Endothelial cell of umbilical vein (primary cell): Measurements from ENCODE around the gene ELAVL1. TPM values are rescaled to one million over a fixed set of nuclear protein-coding genes. Genes with fewer than 3 reads are reported as not detected.

ENCODE experiments used
- BruUV-seq: library from RNA; stranded (reverse); fragments of 400-500 nt; replicated peaks from 2 replicates; lab custom pipeline; 2021; lab: Mats Ljungman, UMichigan
- CTCF ChIA-PET: fragments of 300-600, 350-600 bp; sonication (Branson Sonifier 250); formaldehyde crosslinking; loops from one replicate; lab custom pipeline; 2021; ENCODE audit warnings: antibody characterized with exemption, inconsistent platforms; lab: Charles Lee
- POLR2A ChIA-PET: fragments of 300-600, 350-600 bp; sonication (Branson Sonifier 250); formaldehyde crosslinking; loops from one replicate; lab custom pipeline; 2021; ENCODE audit warnings: antibody characterized with exemption, inconsistent platforms; lab: Charles Lee
- DNase-seq: peaks from one replicate; pipeline ENCODE4 v3.0.0-alpha.2; 2011; ENCODE audit warnings: low read depth, low spot score
- FAIRE-seq: peaks from 2 replicates; lab custom pipeline; 2011; peaks lifted over from hg19 to GRCh38; lab: Jason Lieb, UNC
- H2AFZ ChIP-seq: 2 replicates; pipeline ENCODE4 v1.6.0; 2012; ENCODE audit warnings: low read depth, low read length, control low read depth, inconsistent platforms
- H3K27ac ChIP-seq: 2 replicates; pipeline ENCODE4 v1.5.1; 2011; ENCODE audit warnings: low read depth, mild to moderate bottlenecking, control low read depth, low read length, moderate library complexity; ENCODE audit not compliant: insufficient read depth
- H3K27me3 ChIP-seq, 2 experiments: 2 replicates each; pipeline versions ENCODE4 v1.6.0 to v1.6.1; 2011; ENCODE audit warnings: low read length in 2 of 2, mixed read lengths in 1 of 2; ENCODE audit not compliant: control insufficient read depth in 2 of 2, insufficient read depth in 2 of 2
- H3K36me3 ChIP-seq, 2 experiments: 2 replicates in 1 of 2; 3 replicates in 1 of 2; pipeline ENCODE4 v1.5.1; 2011; ENCODE audit warnings: low read length in 2 of 2, mild to moderate bottlenecking in 1 of 2, moderate library complexity in 1 of 2; ENCODE audit not compliant: control insufficient read depth in 2 of 2, insufficient read depth in 2 of 2; ENCODE audit errors: extremely low read depth in 1 of 2
- H3K4me1 ChIP-seq: 3 replicates; pipeline ENCODE4 v1.5.1; 2011; ENCODE audit warnings: mild to moderate bottlenecking, low read length; ENCODE audit not compliant: control insufficient read depth, insufficient read depth; ENCODE audit errors: extremely low read depth
- H3K4me2 ChIP-seq: 2 replicates; pipeline ENCODE4 v1.6.1; 2011; ENCODE audit warnings: low read length, control low read depth, mixed read lengths; ENCODE audit not compliant: insufficient read depth
- H3K4me3 ChIP-seq, 3 experiments: fragments of 200-600 bp in 1 of 3; sonication (generic), shearing (Covaris generic) in 1 of 3; replicated peaks in 1 of 3; 2 replicates each; pipeline ENCODE4 v1.5.1; 2011 to 2016; ENCODE audit warnings: control low read depth in 3 of 3, low read length in 3 of 3, mild to moderate bottlenecking in 2 of 3, inconsistent platforms in 1 of 3, low read depth in 1 of 3, moderate library complexity in 1 of 3; ENCODE audit not compliant: insufficient read depth in 1 of 3
- H3K79me2 ChIP-seq: 2 replicates; pipeline ENCODE4 v1.6.0; 2012; ENCODE audit warnings: low read length, inconsistent platforms; ENCODE audit not compliant: control insufficient read depth, insufficient read depth
- H3K9ac ChIP-seq: replicated peaks from 2 replicates; pipeline ENCODE3; 2011; ENCODE audit warnings: low read length, control low read depth; ENCODE audit not compliant: insufficient read depth; ENCODE audit errors: extremely low read depth
- H3K9me1 ChIP-seq: replicated peaks from 3 replicates; pipeline ENCODE4 v1.6.0; 2011; ENCODE audit warnings: mild to moderate bottlenecking, low read length; ENCODE audit not compliant: control insufficient read depth, insufficient read depth; ENCODE audit errors: extremely low read depth
- H3K9me3 ChIP-seq: replicated peaks from 2 replicates; pipeline ENCODE4 v1.5.1; 2012; ENCODE audit warnings: low read length, inconsistent platforms; ENCODE audit not compliant: control insufficient read depth, insufficient read depth
- H4K20me1 ChIP-seq: replicated peaks from 2 replicates; pipeline ENCODE3; 2011; ENCODE audit warnings: mild to moderate bottlenecking, low read length; ENCODE audit not compliant: control insufficient read depth, insufficient read depth; ENCODE audit errors: extremely low read depth
- EZH2 ChIP-seq: IDR thresholded peaks from 2 replicates; pipeline ENCODE4 v1.6.1; 2012; ENCODE audit warnings: borderline replicate concordance, low read depth, mild to moderate bottlenecking, moderate library complexity, low read length, inconsistent platforms; ENCODE audit not compliant: severe bottlenecking
- FOS ChIP-seq: IDR thresholded peaks from 2 replicates; pipeline ENCODE4 v1.6.1; 2011; ENCODE audit warnings: mild to moderate bottlenecking, low read length, moderate library complexity, borderline replicate concordance; ENCODE audit not compliant: insufficient read depth
- GATA2 ChIP-seq: IDR thresholded peaks from 2 replicates; pipeline ENCODE4 v1.7.0; 2011; ENCODE audit warnings: low read depth, mild to moderate bottlenecking, moderate library complexity, mixed read lengths, low read length; ENCODE audit not compliant: insufficient read length, insufficient read depth
- JUN ChIP-seq: IDR thresholded peaks from 2 replicates; pipeline ENCODE4 v1.6.1; 2011; ENCODE audit warnings: borderline replicate concordance, low read depth; ENCODE audit not compliant: insufficient read length, insufficient read depth
- MAX ChIP-seq: IDR thresholded peaks from 2 replicates; pipeline ENCODE4 v1.6.1; 2011; ENCODE audit not compliant: insufficient read depth, insufficient read length
- MYC ChIP-seq: IDR thresholded peaks from one replicate; pipeline ENCODE4 v1.6.1; 2011; ENCODE audit warnings: mild to moderate bottlenecking, low read depth, low read length
- POLR2A ChIP-seq: IDR thresholded peaks from 2 replicates; pipeline ENCODE4 v1.6.1; 2012; ENCODE audit warnings: low read depth, mild to moderate bottlenecking, control low read depth, low read length
- POLR2AphosphoS5 ChIP-seq: IDR thresholded peaks from 2 replicates; pipeline ENCODE4 v1.6.1; 2012; ENCODE audit warnings: low read depth, mild to moderate bottlenecking, control low read depth, low read length, moderate library complexity; ENCODE audit not compliant: insufficient read depth
- dilution Hi-C: fragments of 300-500 bp; cut with MboI; formaldehyde crosslinking; loops from one replicate; pipeline ENCODE4 v1.15.0; 2019; ENCODE audit warnings: low sequenced_read_pairs; ENCODE audit not compliant: extremely low pct_ligation_motif_present
- intact Hi-C: fragments of 100-400 bp; cut with micrococcal nuclease; formaldehyde crosslinking; loops from one replicate; pipeline ENCODE4 v1.10.0; 2022
- polyA plus RNA-seq, 4 experiments: library from polyadenylated mRNA; depleted of rRNA in 3 of 4; stranded (reverse) in 3 of 4; unstranded in 1 of 4; fragments of >200 nt; gene quantifications; 2 replicates each; pipeline versions ENCODE4 v1.2.1 to v1.2.3, GENCODE V29; 2011 to 2012; ENCODE audit warnings: missing spikeins in 1 of 4
- total RNA-seq: library from RNA; stranded (reverse); gene quantifications from 2 replicates; pipeline ENCODE4 v1.2.3, GENCODE V29; 2021
- TF ChIP-seq, protein P1 (sequence below), 2 donors: IDR thresholded peaks; 1 replicate in 1 of 2; 2 replicates in 1 of 2; pipeline ENCODE4 v1.5.1; 2011; ENCODE audit warnings: low read length in 2 of 2, mild to moderate bottlenecking in 2 of 2, moderate library complexity in 2 of 2, control low read depth in 1 of 2, inconsistent platforms in 1 of 2, low read depth in 1 of 2; ENCODE audit not compliant: insufficient read depth in 1 of 2; ENCODE audit errors: extremely low read depth in 1 of 2

The ELAVL1 gene
- total and polyA plus RNA-seq, 2 donors (not counting 3 experiments of a cell fraction or from before 2014, with no cell fraction given) = 46.8 to 134 TPM

DNA sequence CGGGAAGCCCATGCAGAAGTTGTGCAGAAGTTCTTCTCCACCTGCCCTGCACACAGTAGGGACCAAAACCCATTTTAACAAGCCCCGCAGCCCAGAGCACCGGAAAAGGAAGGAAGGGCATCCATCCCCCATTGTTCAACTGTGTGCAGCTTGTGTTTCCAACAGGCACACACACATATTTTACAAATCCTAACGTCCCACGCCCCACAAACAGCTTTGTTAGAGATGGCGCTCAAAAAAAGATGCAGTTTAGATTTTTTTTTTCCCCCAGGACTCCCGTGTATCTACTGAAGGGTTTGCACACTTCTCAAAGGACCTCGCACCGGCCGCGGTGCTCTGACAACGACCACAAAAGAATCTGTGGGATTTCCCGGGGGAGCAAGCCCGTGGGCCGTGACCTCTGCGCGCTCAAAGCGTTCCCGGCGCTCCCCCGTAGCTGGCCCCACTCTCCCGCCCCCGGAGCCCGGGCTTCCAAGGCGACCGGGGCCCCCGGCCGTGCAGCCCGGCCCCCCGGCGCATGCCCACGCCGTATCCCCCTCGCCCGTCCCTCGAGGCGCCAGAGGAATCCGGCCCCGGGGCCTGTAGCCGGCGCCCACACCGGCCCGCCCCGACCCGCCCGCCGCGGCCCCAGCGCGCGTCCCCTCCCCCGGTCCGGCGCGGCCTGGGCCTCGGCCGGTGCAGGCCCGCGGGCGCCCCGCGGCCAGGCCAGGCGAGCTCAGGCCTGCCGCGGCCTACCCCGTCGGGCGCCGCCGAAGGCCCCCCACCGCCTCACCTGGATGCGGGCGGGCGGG lies 523 bp downstream of the ELAVL1 start:
- intact Hi-C loops (no loop called here), dilution Hi-C loops (no loop called here)
- no peak for TF ChIP-seq FOS
- TF ChIP-seq EZH2 = no peak
- TF ChIP-seq POLR2AphosphoS5 = no peak
- no peak for TF ChIP-seq MYC
- TF ChIP-seq POLR2A = no peak
- no peak for TF ChIP-seq JUN
- TF ChIP-seq, protein P1, sequence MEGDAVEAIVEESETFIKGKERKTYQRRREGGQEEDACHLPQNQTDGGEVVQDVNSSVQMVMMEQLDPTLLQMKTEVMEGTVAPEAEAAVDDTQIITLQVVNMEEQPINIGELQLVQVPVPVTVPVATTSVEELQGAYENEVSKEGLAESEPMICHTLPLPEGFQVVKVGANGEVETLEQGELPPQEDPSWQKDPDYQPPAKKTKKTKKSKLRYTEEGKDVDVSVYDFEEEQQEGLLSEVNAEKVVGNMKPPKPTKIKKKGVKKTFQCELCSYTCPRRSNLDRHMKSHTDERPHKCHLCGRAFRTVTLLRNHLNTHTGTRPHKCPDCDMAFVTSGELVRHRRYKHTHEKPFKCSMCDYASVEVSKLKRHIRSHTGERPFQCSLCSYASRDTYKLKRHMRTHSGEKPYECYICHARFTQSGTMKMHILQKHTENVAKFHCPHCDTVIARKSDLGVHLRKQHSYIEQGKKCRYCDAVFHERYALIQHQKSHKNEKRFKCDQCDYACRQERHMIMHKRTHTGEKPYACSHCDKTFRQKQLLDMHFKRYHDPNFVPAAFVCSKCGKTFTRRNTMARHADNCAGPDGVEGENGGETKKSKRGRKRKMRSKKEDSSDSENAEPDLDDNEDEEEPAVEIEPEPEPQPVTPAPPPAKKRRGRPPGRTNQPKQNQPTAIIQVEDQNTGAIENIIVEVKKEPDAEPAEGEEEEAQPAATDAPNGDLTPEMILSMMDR (IDR thresholded peaks at IDR 0.05; ENCODE audit: extremely low read depth in 1 of 2, insufficient read depth in 1 of 2, low read depth in 1 of 2, low read length in 2 of 2) = no peak
- TF ChIP-seq GATA2 = no peak
- TF ChIP-seq MAX = no peak
- H3K27ac ChIP-seq = no peak overlapping the region
- H3K36me3 ChIP-seq = no peaks in the 10 kb centered on the region
- no peak for FAIRE-seq
- no peaks in the 10 kb centered on the region for H3K27me3 ChIP-seq
- CTCF ChIA-PET = interaction anchor here (0.9 to 6.3 kb wide), 4 partner anchors 34 to 236 kb away, joined by 3 to 62 read pairs (median 8); partner anchors contain the start of gene TIMM44
- POLR2A ChIA-PET = interaction anchor here (1.4 kb wide), 1 partner anchor 61 kb away, joined by 4 read pairs; the partner anchor contains the start of gene TIMM44
- peak overlapping the region; percentile 76 to 96 (median 81) for H3K4me3 ChIP-seq
- H3K4me2 ChIP-seq = peak overlapping the region; percentile 88
- H3K9me1 ChIP-seq = no peaks in the 10 kb centered on the region
- H4K20me1 ChIP-seq = peaks cover 13% of the 10 kb centered on the region
- DNase-seq = peak; percentile 11
- BruUV-seq = no TSS peak
- peaks cover 53% of the 10 kb centered on the region for H3K79me2 ChIP-seq
- H3K9me3 ChIP-seq = no peaks in the 10 kb centered on the region
- H3K9ac ChIP-seq = peak overlapping the region; percentile 77
- H2AFZ ChIP-seq = no peak overlapping the region
- H3K4me1 ChIP-seq = peaks cover 22% of the 10 kb centered on the region
